ENCODE results near the gene KLHL29.
"Not testable (repeated sequence)": the region's sequence is repeated elsewhere in the genome, so short reads cannot be mapped to it uniquely, and the experiment has no call there.

KLHL29 gene

DNA sequence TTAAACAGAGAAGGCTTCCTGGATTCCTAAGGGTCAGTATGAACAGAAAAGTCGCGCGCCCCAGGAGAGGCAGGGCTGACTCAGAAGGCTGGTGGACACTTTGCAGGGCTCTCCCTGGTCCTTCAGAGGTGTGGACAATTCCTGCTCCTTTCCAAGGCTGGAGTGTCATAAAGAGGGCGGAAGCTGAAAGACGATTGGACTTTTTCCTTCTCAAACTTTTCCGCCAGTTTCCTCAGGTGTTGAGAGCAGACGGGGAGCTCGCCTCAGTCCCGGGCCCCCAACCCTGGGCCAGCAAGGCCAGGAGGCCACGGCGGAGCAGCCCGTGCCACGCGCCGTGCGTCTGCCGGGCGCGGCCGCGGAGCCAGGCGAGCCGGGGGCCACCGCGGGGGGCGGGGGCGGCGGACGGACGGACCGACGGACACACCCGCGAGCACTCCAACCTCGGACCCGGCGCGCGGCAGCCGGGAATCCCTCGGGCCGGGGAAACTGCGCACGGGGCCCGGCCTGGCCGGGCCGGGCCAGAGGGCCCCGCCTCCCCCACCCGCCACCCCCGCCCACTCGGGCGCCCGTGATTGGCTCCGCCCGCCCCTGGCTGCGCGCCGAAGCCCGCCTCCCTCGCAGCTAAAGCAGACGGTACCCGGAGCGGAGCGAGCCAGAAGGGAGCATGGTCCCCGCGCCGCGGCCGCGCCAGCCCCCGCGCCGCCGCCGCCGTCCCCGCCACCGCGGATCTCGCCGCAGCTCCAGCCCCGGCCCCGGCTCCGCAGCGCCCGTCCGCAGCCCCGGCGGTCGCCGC is at the start of gene KLHL29:
Gene KLHL29 (plus strand): TSS at position 629 of the 793 bp plus-strand sequence. CDS start 177,018 bp downstream, outside the sequence.
- DNase-seq (ENCODE audit: low read depth in 2 of 2) = peak; percentile 36 to 53

DNA sequence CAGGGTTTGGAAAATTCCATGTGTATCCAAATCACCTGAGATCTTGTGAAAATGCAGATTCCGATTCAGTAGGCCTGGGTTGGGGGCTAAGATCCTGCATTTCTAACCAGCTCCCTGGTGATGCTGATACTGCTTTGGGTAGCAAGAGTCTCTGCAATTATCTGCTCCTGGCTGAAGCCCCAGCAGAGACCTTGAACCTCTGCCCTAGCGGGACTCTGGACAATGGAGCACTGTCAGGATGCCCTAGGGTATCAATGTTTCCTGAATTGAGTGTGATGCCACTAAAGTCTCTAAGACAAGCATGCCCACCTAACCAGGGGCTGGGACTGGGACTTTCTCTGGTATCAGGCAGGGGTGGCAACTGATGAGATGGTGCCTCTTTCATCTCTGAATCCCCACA is 49.4 kb upstream of the KLHL29 start:
- DNase-seq (ENCODE audit: low read depth in 2 of 2) = no peak

DNA sequence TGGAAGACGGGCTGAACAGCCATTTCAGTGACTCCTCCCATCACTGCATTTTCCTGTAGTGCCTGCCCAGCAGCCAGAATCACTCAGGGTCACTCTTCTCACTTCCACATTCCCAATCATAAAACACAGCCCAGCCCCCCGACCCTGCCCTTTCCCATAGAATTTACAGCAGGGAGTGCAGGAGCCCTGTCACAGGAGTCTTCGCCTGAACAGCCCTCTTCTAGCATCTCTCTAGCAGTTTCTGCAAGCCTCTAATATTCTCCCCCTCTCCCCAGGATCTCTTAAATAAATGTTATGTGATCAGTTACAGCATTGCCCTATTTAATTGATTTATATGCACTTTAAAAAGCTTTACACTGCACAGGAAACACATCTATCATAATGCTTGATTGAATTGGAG is 42.9 kb upstream of the KLHL29 start:
- no peak for DNase-seq (ENCODE audit: low read depth in 2 of 2)

DNA sequence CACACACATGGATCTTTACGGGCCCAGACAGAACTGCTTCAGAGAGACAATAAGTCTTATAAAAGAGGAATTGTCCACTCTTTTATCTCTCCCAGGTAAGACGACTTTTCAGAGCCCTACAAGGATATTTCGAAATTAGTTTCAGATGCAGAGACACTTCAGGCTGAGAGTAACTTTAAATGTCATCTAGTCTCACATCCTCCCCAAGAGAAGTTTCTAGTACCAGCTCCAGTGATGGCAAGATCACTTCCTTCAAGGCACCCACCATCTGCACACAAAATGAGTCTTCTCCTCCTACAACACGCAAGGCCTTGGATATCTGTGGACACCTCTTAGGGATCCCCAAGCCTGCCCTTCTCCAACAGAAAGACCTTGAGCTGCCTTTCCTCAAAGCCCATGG is 39.0 kb upstream of the KLHL29 start:
- DNase-seq (ENCODE audit: low read depth in 2 of 2) = no peak

- no peak for DNase-seq (ENCODE audit: low read depth in 2 of 2)
These were observed 38.2 kb upstream of the KLHL29 start for GRCh38 chr2:23346781-23347180.

GRCh38 chr2:23347471-23348092 is 37.4 kb upstream of the KLHL29 start:
- no peak for DNase-seq (ENCODE audit: low read depth in 2 of 2)

DNA sequence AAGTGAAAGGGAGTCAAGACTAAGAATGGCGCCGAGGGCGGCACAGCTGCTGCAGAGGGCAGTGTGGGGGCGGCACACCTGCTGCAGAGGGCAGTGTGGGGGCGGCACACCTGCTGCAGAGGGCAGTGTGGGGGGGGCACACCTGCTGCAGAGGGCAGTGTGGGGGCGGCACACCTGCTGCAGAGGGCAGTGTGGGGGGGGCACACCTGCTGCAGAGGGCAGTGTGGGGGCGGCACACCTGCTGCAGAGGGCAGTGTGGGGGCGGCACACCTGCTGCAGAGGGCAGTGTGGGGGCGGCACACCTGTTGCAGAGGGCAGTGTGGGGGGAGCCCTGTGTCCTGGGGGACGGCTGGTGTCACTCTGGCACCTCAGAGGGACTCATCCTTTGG is 36.9 kb upstream of the KLHL29 start:
- not testable (repeated sequence) for DNase-seq (ENCODE audit: low read depth in 2 of 2)

DNA sequence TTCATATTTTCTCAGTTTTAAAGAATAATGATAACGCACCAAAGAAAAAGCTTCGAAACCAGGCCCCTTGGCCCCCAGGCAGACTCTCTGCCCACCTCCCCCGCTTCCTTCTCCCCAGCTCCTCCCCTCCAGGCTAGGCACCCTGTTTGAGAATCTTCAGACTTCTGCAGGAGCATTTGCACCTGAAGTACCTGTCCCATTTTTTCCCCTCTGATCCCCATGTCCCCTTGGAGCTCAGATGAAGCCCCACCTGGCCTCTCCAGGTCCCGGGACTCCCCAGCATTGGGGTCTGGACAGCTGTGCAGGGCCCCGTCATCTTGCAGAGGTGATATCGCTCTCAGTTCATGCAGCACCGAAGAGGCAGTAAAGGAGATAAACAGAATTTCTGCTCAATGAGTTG is 35.5 kb upstream of the KLHL29 start:
- no peak for DNase-seq (ENCODE audit: low read depth in 2 of 2)

DNA sequence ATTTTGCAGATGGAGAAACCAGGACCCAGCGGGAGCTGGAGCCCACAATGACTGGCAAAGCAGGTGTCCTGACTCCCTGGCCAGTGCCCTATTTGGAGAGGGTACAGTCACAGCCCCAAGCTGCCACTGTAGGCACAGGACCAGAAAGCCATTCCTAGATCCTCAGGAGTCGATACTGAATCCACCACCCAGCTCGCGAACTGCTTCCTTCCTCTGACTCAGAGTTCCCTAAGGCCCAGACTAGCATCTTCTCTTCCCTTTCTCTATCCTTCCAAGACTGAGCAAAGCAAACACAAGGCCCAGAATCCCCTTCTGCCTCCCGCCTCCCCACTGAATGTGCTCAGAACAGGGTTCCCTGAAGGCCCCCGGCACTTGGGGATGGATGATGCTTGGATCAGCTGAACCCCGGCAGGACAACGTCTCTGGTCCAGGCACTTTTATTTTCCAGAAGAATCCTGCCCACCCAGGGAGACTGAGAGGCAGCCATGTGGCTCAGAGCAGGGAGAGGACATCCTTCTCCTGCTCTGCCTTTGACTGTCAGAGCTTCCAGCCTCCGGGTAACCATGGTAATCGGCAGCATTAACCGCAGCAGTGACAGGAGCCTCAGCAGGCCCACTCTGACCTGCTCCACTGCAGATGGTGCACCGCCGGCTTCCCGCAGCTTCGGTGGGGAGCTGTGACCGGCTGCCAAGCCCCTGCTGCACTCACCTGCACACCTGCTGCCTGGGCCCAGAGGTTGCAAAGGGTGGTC is 34.8 kb upstream of the KLHL29 start:
- no peak for DNase-seq (ENCODE audit: low read depth in 2 of 2)

- no peak for DNase-seq (ENCODE audit: low read depth in 2 of 2)
These were observed 34.1 kb upstream of the KLHL29 start for GRCh38 chr2:23350792-23351355.

- DNase-seq (ENCODE audit: low read depth in 2 of 2) = peak; percentile 28 to 32
These were observed 33.4 kb upstream of the KLHL29 start for GRCh38 chr2:23351388-23352141.

- no peak for DNase-seq (ENCODE audit: low read depth in 2 of 2)
These were observed 30.4 kb upstream of the KLHL29 start for GRCh38 chr2:23354554-23354953.

DNA sequence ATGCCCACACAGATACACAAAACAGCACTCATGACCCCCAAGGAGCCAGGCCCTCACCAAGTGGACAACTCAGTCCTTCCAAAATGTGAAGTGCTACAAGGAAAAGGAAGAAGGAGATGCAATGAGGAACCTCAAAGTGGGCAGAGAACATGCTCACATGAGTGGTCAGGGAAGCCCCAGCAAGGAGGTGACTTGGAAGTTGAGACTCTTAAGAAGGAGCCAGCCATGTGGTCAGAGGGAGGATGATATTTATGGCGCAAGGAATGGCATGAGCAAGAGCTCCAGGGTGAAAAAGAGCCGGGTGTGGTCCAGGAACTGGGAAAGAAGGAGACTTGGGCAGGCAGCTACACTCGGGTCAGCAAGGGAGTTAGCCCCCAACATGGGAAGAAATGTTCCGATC is 30.0 kb upstream of the KLHL29 start:
- DNase-seq (ENCODE audit: low read depth in 2 of 2) = no peak

GRCh38 chr2:23356711-23357110 is 28.3 kb upstream of the KLHL29 start:
- no peak for DNase-seq (ENCODE audit: low read depth in 2 of 2)

GRCh38 chr2:23359631-23360567 is 25.1 kb upstream of the KLHL29 start:
- DNase-seq (ENCODE audit: low read depth in 2 of 2) = no peak

- no peak for DNase-seq (ENCODE audit: low read depth in 2 of 2)
These were observed 24.3 kb upstream of the KLHL29 start for GRCh38 chr2:23360571-23361125.

DNA sequence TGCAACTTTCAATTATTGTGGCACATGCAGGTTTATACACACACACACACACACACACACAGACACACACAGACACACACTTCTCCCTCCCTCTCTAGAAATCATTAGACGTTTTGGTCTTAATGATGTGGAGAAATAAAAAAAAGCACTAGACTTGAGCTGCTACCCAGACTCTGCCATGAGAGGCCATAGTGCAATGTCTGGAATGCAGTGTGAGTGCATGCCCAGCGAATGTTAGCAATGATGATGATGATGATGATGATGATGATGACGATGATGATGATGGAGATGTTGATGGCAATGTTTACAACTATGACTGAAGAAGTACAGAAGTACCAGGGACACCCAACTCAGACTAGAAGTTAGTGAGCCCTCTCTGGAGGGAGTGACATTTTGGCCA is 23.8 kb upstream of the KLHL29 start:
- no peak for DNase-seq (ENCODE audit: low read depth in 2 of 2)

- no peak for DNase-seq (ENCODE audit: low read depth in 2 of 2)
These were observed 21.7 kb upstream of the KLHL29 start for GRCh38 chr2:23363268-23363667.

DNA sequence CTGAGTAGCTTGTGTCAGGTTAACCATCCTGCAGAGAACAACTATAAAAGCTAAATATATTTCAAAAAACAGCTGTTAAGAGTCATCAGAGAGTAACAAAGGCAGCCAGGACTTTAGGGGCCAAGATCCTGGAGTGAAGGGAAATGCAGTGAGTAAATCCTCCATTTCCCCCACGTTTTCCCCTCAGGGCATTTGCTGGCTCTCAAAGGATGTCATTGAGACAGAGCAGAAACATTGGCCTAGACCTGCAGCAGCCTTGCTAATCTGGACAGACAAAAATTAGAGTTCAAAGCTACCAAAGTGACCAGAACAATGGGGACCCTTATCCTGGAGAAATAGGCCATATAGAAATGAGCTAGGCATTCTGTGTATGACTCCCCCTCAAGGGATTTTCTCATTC is 21.1 kb upstream of the KLHL29 start:
- no peak for DNase-seq (ENCODE audit: low read depth in 2 of 2)

DNA sequence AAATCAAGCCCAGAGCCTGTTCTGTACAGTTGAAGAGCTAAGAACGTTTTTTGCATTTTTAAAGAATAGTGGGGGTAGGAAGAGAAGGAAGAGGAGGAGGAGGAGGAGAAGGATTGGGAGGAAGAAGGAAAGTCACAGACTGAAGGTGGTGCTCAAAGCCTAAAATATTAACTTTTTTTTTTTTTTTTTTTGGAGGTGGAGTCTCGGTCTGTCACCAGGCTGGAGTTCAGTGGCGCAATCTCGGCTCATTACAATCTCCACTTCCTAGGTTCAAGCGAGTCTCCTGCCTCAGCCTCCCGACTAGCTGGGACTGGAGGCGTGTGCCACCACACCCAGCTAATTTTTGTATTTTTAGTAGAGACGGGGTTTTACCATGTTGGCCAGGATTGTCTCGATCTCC is 18.3 kb upstream of the KLHL29 start:
- no peak for DNase-seq (ENCODE audit: low read depth in 2 of 2)

All from stimulated activated CD8-positive, alpha-beta memory T cell treated with anti-CD3 and anti-CD28 coated beads, Interleukin-15, amount 100 ng/mL, for 48 hours (primary cell).